AG10803 (cell line): ENCODE measurements around the gene IFNA17.
"Not testable (repeated sequence)": the region's sequence is repeated elsewhere in the genome, so short reads cannot be mapped to it uniquely, and the experiment has no call there.

ENCODE experiments used
- DNase-seq: peaks from one replicate; pipeline ENCODE4 v3.0.0; 2010; ENCODE audit warnings: low read depth
- H3K4me3 ChIP-seq: 2 replicates; pipeline ENCODE4 v1.5.1; 2011; ENCODE audit warnings: mild to moderate bottlenecking, low read length, control low read depth
- TF ChIP-seq, protein P1 (sequence below): conservative IDR thresholded peaks from 2 replicates; pipeline ENCODE4 v1.5.1; 2011; ENCODE audit warnings: mild to moderate bottlenecking, low read length, control low read depth, inconsistent platforms

The IFNA17 gene

DNA sequence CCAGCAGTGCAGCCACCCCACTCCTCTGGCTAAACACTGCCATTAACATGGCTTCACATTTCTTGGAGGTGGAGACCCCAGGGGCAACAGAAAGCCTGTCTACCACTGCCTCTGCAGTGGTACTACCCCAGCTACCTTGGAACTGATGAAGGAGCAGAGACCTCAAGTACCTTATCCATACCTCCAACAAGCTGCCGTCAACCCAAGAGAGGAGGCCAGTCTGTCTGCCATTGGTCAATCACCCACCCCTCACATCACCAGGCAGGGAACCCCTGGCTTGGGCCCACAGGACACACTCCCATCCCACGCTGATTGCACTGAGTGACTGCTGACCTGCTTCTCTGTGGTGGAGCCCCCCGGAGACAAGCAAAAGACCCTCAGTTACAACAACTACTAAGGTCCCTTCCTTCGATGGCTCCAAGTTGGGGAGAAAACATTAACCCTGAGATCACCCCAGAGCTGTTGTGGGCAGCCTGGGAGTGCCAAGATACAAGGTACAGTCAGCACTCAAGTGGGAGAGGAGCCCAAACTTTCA is 6.2 kb upstream of the IFNA17 start:
- DNase-seq = no peak
- H3K4me3 ChIP-seq = no peak overlapping the region
- TF ChIP-seq, protein P1, sequence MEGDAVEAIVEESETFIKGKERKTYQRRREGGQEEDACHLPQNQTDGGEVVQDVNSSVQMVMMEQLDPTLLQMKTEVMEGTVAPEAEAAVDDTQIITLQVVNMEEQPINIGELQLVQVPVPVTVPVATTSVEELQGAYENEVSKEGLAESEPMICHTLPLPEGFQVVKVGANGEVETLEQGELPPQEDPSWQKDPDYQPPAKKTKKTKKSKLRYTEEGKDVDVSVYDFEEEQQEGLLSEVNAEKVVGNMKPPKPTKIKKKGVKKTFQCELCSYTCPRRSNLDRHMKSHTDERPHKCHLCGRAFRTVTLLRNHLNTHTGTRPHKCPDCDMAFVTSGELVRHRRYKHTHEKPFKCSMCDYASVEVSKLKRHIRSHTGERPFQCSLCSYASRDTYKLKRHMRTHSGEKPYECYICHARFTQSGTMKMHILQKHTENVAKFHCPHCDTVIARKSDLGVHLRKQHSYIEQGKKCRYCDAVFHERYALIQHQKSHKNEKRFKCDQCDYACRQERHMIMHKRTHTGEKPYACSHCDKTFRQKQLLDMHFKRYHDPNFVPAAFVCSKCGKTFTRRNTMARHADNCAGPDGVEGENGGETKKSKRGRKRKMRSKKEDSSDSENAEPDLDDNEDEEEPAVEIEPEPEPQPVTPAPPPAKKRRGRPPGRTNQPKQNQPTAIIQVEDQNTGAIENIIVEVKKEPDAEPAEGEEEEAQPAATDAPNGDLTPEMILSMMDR = no peak

GRCh38 chr9:21233258-21233657 is 5.2 kb upstream of the IFNA17 start:
- TF ChIP-seq, protein P1 = no peak
- DNase-seq = no peak
- H3K4me3 ChIP-seq = no peak overlapping the region

GRCh38 chr9:21217211-21217610 is 10.8 kb downstream of the IFNA17 start, which contains the start of gene IFNA16:
TSS of gene IFNA16 (minus strand) at chr9:21217311. CDS start at chr9:21217305, 6 bp downstream.
- not testable (repeated sequence) for DNase-seq

GRCh38 chr9:21213411-21214326 is 14.4 kb downstream of the IFNA17 start:
- not testable (repeated sequence) for H3K4me3 ChIP-seq
- DNase-seq = peak; percentile 2
- TF ChIP-seq, protein P1 = peak; percentile 44

More at GRCh38 chr9:21217211-21217610, 10.8 kb downstream of the IFNA17 start, which contains the start of gene IFNA16:
- not testable (repeated sequence) for H3K4me3 ChIP-seq

- not testable (repeated sequence) for DNase-seq
Observed at GRCh38 chr9:21212160-21212559, 15.9 kb downstream of the IFNA17 start.

DNA sequence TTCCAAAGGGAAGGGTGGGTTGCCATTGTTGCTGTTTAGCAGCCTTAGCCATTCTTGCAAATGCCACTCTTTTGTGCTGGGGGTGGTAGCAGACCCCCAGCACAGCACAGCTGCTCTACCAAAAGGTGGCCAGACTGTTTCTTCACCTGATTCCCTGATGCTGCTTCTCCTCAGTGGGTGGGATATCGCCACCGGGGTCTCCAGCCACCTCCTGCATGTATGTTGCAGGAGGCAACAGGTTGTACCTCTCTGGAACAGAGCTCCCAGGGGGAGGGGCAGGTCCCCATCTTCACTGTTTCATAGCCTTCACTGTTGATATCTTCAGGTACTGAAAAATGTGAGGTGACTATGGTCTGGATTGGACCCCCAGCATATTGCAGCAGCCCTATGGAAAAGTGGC is 17.2 kb downstream of the IFNA17 start:
- H3K4me3 ChIP-seq, DNase-seq: not testable (repeated sequence)

More at GRCh38 chr9:21212160-21212559, 15.9 kb downstream of the IFNA17 start:
- H3K4me3 ChIP-seq = not testable (repeated sequence)

GRCh38 chr9:21210311-21210710 is 17.7 kb downstream of the IFNA17 start:
- TF ChIP-seq, protein P1 = no peak
- no peak overlapping the region for H3K4me3 ChIP-seq
- no peak for DNase-seq

DNA sequence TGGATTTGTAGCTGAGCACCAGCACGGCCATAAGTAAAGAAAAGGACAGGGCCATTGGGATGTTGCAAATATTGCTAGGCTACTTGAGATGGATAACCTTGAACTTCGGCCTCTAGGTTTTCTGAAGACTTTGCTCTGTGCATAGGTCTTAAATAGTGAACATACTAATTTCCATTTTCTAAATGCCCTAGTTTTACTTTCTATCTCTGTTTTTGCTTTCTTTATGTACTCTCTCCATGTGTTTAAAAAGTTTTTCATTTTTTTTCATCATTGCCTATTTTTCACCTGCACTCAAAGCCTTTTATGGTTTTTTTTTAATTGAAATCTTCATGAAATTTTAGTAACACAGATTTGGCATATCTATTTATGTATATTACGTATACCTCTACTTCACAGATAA is 21.0 kb downstream of the IFNA17 start, which contains the start of gene IFNA10:
IFNA10 (minus strand) TSS at position 101 of the 400 bp plus-strand sequence; CDS start at position 55, 46 bp downstream.
- not testable (repeated sequence) for DNase-seq, H3K4me3 ChIP-seq

DNA sequence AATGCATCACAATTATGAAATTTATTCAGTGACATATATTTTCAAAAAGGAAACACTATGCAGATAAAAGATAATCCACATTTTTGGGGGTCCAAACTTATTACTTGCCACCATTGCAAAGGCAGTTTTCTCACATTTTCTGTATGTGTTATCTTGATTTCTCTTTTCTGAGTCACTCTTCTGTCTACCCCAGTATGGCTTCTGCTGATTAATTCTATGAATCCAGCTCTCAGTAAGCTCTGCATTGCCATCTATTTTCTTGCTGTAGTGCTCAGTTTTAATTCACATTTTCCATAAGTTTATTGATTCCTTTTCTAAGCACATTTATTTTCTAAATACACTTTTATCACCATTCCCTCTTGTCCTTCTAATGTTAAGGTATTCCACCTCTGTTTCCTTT is 22.8 kb downstream of the IFNA17 start:
- TF ChIP-seq, protein P1 = no peak

DNA sequence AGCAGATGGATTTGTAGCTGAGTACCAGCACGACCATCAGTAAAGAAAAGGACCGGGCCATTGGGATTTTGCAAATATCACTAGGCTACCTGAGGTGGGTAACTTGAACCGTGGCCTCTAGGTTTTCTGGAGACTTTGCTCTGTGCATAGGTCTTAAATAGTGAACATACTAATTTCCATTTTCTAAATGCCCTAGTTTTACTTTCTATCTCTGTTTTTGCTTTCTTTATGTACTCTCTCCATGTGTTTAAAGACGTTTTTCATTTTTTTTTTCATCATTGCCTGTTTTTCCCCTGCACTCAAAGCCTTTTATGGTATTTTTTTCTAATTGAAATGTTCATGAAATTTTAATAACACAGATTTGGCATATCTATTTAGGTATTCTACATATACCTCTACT is 25.9 kb downstream of the IFNA17 start, which contains the start of gene IFNA7:
IFNA7 (minus strand) TSS at position 101 of the 400 bp plus-strand sequence; CDS start at position 61, 40 bp downstream.
- not testable (repeated sequence) for DNase-seq, H3K4me3 ChIP-seq

More for the DNA sequence above, 22.8 kb downstream of the IFNA17 start:
- H3K4me3 ChIP-seq = no peak overlapping the region
- no peak for DNase-seq
